Dedifferentiated amniotic fluid mesenchymal stem cell (primary cell): Measurements from ENCODE around the gene NSL1.
"Not testable (repeated sequence)": the region's sequence is repeated elsewhere in the genome, so short reads cannot be mapped to it uniquely, and the experiment has no call there.

Experiments
- DNase-seq: peaks from one replicate; pipeline ENCODE4 v3.0.0-alpha.2; 2016; ENCODE audit errors: extremely low spot score

The NSL1 gene

DNA sequence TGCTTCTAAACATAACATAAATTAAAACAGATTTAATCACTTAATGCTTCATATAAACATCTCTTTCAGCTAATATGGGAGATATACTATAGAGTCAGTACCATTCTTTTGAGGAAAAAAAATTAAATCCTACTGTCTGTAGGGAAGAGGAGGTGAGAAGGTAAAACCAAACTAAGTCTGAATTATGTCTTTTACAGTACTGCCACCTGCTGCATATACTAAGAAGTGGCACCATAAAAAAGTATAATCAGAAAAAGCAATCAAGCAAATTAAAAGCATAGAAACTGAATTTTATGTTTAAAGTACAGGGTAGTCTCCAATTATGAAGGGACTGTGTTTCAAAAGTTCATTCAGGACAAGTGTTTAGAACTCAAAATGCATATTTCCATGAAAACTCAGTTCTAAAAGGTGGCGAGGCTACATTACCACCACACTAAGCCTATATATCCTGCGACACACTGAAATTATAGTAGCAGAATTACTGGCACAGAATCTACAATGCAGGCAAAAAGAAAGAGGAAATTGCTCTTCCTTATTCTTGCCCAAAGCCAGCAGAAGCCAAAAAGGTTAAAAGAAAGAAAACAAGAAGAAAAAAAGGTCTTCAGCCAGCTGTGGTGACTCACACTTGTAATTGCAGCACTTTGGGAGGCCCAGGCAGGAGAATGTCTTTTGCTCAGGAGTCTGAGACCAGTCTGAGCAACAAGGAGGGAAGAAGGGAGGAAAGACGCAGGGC is 9.0 kb downstream of the NSL1 start:
- peak; percentile 42 for DNase-seq

DNA sequence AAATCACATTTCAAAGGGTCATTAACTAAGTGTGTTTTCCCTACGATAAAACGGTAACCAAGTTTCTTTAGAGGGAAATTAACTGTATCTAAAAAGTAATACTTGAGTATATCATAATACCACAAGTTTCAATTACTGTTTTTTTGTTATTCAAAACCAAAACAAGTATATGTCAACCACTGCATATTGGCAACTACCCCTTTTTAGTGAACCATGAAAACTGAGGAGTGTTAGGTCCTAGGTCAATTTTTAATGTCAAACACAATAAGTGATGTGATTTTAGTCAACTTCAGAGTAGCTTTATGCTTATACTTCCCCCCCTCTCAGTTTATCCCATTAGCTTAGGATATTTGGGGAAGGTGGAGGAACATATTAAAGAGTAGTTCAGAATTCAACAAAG is 10.4 kb downstream of the NSL1 start:
- no peak for DNase-seq

DNA sequence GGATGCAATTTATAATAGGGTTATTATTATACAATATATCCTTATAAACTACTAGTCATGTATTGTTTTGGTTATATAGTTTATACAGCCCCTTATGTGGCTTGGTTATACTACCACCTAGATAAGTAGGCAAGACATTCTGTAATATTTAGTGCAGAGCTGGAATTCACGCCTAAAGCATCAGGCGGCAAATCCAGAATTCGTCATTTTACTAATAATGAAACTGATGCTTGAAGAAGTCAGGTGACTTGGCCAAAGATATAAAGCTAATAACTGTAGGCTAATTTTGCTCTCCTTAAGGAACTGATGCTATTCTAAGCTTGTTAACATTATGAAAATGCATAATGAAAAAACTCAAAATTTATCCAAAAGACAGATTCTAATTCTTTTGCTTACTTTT is 10.8 kb downstream of the NSL1 start:
- DNase-seq: no peak

DNA sequence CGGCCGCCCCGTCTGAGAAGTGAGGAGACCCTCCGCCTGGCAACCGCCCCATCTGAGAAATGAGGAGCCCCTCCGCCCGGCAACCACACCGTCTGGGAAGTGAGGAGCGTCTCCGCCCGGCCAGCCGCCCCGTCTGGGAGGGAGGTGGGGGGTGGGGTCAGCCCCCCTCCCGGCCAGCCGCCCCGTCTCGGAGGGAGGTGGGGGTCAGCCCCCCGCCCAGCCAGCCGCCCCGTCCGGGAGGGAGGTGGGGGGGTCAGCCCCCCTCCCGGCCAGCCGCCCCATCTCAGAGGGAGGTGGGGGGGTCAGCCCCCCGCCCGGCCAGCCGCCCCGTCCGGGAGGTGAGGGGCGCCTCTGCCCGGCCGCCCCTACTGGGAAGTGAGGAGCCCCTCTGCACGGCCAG is 12.5 kb downstream of the NSL1 start:
- not testable (repeated sequence) for DNase-seq

- no peak for DNase-seq
These were observed 14.4 kb downstream of the NSL1 start for GRCh38 chr1:212777151-212777550.

DNA sequence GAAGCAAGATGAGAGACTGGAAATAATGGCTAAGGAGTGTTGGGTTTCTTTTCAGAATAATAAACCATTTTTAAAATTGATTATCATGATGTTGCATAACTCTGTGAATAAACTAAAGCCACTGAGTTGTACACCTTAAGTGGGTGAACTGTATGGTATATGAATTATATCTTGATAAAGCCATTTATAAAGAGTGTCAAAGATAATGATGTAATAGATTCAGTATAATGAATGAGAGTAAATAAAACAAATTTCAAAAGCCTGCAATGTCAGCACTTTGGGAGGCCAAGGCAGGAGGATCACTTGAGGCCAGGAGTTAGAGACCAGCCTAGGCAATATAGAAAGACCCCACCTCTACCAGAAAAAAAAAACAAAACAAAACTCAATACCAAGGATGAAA is 16.3 kb downstream of the NSL1 start:
- no peak for DNase-seq

- DNase-seq: no peak
These were observed 17.0 kb downstream of the NSL1 start for GRCh38 chr1:212774584-212774983.

DNA sequence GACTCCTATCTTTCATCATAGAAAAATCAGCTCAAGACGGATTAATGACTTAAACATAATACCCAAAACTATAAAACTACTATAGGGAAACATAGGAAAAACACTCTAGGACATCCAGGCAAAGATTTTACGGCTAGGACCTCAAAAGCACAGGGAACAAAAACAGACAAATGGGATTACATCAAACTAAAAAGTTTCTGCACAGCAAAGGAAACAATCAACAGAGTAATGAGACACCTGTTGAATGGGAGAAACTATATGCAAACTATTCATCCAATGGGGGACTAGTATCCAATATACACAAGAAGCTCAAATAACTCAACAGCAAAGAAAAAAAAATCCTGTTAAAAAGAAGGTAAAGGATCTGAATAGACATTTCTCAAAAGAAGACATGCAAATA is 18.6 kb downstream of the NSL1 start:
- DNase-seq: no peak

DNA sequence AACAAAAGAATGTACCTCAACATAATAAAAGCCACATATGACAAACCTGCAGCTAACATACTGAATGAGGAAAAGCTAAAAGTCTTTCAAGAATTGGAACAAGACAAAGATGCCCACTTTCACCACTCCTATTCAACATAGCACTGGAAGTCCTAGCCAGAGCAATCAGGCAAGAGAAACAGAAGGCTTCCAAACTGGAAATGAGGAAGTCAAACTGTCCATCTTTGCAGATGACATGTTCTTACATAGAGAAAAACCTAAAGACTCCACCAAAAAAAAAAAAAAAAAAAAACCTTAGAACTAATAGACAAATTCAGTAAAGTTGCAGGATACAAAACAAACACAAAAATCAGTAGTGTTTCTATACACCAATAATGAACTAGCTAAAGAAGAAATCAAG is 20.2 kb downstream of the NSL1 start:
- no peak for DNase-seq

DNA sequence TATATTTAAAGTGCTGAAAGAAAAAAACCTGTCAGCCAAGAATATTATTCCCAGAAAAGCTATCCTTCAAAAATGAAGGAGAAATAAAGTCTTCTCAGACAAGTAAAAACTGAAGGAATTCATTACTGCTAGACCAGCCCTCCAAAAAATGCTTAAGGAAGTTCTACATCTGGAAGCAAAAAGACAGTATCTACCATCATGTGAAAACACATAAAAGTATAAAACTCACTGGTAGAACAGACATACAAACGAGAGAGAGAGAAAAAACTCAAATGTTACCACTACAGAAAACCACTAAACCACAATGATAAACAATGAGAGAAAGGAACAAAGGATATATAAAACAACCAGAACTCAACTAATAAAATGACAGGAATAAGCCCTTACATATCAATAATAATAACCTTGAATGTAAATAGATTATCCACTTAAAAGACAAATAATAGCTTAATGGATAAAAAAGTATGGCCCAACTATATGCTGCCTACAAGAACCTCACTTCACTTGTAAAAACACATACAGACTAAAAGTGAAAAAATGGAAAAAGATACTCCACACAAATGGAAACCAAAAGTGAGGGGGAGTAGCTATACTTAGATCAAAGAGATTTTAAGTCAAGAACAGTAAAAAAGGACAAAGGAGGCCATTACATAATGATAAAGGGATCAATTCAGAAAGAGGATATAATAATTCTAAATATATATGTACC is 22.0 kb downstream of the NSL1 start:
- DNase-seq: no peak

DNA sequence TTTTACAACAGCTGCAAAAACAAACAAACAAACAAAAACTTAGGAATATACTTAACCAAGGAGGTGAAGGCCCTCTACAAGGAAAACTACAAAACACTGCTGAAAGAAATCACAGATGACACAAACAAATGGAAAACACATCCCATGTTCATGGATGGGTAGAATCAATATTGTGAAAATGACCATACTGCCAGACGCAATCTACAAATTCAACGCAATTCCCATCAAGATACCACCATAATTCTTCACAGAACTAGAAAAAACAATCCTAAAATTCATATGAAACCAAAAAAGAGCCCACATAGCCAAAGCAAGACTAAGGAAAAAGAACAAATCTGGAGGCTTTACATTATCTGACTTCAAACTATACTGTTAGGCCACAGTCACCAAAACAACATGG is 24.8 kb downstream of the NSL1 start:
- not testable (repeated sequence) for DNase-seq

DNA sequence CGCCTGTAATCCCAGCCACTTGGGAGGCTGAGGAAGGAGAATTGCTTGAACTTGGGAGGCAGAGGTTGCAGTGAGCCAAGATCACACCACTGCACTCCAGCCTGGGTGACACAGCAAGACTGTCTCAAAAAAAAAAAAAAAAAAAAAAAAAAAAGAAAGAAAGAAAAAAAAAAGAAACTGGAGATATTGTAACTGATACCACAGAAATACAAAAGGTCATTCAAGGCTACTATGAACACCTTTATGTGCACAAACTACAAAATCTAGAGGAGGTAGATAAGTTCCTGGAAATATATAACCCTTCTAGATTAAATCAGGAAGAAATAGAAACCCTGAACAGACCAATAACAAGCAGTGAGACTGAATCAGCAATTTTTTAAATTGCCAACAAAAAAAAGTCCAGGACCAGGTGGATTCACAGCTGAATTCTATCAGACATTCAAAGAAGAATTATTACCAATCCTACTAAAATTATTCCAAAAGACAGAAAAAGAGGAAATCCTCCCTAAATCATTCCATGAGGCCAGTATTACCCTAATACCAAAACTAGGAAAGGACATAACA is 26.8 kb downstream of the NSL1 start:
- not testable (repeated sequence) for DNase-seq

DNA sequence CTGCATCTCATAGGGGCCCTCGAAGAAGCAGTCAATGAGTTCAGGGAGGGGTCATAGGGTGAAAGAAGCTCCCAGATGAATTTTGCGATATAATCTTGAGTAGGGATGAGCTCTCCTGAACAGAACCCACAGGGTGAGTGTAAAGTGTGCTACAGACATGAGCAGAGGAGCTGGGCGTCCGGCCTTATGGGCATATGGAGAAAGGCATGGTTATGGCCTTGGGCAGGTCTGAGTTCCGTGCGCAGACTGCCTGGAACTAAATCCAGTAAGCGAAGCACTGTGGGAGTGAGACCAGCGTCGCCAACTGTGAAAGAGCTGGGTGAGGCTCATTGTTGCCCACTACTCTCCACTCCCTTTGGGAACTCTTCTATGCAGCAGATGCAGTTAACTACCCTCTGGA is 28.7 kb downstream of the NSL1 start:
- DNase-seq: no peak

DNA sequence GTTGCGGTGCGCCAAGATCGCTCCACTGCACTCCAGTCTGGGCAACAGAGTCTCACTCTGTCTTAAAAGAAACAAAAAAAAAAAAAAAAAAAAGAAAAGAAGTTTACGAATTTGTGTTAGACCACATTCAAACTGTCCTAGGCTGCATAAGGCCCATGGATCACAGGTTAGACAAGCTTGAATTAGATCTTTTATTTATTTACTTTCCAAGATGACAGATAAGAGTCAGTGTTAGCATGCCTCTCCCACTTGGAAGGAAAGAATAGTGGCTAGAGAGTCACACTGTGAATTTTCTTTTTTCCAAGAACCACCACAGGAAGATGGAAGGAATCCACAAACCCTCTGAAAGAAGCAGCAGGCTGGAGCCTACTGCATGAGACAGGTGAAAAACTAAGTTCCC is 29.3 kb downstream of the NSL1 start:
- no peak for DNase-seq

- no peak for DNase-seq
These were observed 31.3 kb downstream of the NSL1 start for GRCh38 chr1:212760126-212760823.

DNA sequence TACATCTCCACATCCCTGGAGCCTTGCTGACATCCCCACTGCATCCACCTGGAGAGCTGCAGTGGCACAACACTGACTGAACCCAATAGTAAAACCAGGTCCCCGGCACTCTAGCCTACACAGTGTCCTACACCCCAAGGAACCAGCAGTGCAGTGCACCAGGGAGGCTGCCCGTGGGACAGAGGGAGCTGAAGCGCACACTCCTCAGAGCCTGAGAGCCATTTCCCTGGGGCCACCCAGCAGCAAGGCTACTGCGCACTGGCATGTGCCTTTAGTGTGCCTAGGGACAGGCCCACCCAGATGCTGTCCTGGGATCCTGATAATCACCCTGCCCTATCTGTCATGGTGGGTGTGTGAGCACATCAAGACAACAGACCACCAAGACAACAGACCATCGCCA is 31.9 kb downstream of the NSL1 start:
- DNase-seq: no peak

DNA sequence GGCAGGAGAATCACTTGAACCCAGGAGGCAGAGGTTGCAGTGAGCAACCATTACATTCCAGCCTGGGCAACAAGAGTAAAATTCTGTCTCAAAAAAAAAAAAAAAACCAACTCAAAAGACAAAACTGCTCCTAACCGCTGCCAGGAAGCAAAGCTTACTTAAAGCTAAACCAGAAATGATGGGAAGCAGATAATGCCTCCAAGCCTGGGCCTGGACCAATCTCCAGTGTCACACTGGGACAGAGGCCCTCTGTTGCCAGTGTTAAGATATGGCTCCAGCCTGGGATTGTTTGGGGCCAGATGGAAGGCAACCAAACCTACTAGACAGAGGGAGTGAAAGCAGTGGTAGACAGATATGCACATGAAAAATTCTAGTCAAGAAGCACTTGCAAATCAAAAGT is 36.9 kb downstream of the NSL1 start:
- no peak for DNase-seq

- no peak for DNase-seq
These were observed 37.4 kb downstream of the NSL1 start for GRCh38 chr1:212754193-212754592.

DNA sequence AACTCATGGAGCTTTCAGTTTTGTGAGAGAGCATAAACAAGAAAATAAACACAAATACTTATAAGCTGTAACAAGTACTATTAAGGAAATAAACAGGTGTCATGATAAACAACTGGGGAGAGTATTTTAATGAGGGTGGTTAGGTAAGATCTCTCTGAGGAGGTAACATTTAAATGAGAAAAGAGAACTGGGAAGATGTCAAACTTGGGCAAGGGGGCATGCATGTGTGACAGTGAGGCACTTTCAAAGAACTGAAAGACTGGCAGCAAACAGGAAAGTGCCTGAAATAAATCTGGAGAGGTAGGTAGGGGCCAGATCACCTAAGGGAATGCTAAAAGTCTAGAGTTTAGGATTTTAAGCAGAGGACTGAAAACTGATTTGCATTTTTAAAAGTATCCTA is 37.8 kb downstream of the NSL1 start:
- no peak for DNase-seq

- DNase-seq: no peak
These were observed 38.6 kb downstream of the NSL1 start for GRCh38 chr1:212752934-212753497.

GRCh38 chr1:212752252-212752933 is 39.2 kb downstream of the NSL1 start:
- peak; percentile 29 for DNase-seq
